H9 (cell line): ENCODE data around the gene MLPH. TPM values are rescaled to one million over a fixed set of nuclear protein-coding genes. Genes with fewer than 3 reads are reported as not detected.

Source experiments
- DNase-seq: peaks from one replicate; pipeline ENCODE4 v3.0.0-alpha.2; 2017
- H2AFZ ChIP-seq: one replicate; pipeline ENCODE4 v1.6.1; 2013; ENCODE audit warnings: mild to moderate bottlenecking, low read length, control low read depth, moderate library complexity
- H2AK5ac ChIP-seq: 2 replicates; pipeline ENCODE4 v1.6.1; 2013; ENCODE audit warnings: low read length, control low read depth, mixed read lengths; ENCODE audit not compliant: insufficient read length
- H2BK120ac ChIP-seq: one replicate; pipeline ENCODE4 v1.6.1; 2013; ENCODE audit warnings: low read depth, mild to moderate bottlenecking, low read length, control low read depth, inconsistent platforms; ENCODE audit not compliant: poor library complexity, severe bottlenecking
- H2BK12ac ChIP-seq: 2 replicates; pipeline ENCODE4 v1.6.1; 2013; ENCODE audit warnings: low read length, control low read depth, mixed read lengths, low read depth; ENCODE audit not compliant: insufficient read length
- H2BK15ac ChIP-seq: 2 replicates; pipeline ENCODE4 v1.6.1; 2013; ENCODE audit warnings: low read depth, low read length, control low read depth
- H2BK20ac ChIP-seq: one replicate; pipeline ENCODE4 v1.6.1; 2013; ENCODE audit warnings: low read depth, mild to moderate bottlenecking, low read length, control low read depth, inconsistent platforms; ENCODE audit not compliant: poor library complexity, severe bottlenecking
- H2BK5ac ChIP-seq: 2 replicates; pipeline ENCODE4 v1.6.1; 2013; ENCODE audit warnings: low read length, control low read depth, mixed read lengths; ENCODE audit not compliant: insufficient read length
- H3K14ac ChIP-seq: 2 replicates; pipeline ENCODE4 v1.6.1; 2013; ENCODE audit warnings: low read length, control low read depth; ENCODE audit not compliant: insufficient read depth
- H3K18ac ChIP-seq: 2 replicates; pipeline ENCODE4 v1.6.1; 2013; ENCODE audit warnings: low read depth, mild to moderate bottlenecking, mixed read lengths, low read length, control low read depth; ENCODE audit not compliant: insufficient read length
- H3K23ac ChIP-seq: 2 replicates; pipeline ENCODE4 v1.6.1; 2013; ENCODE audit warnings: low read length, control low read depth, mixed read lengths, low read depth; ENCODE audit not compliant: insufficient read length
- H3K23me2 ChIP-seq: 2 replicates; pipeline ENCODE4 v1.6.1; 2013; ENCODE audit warnings: low read depth, mild to moderate bottlenecking, mixed read lengths, low read length, control low read depth; ENCODE audit not compliant: insufficient read length, poor library complexity, severe bottlenecking
- H3K27ac ChIP-seq: 2 replicates; pipeline ENCODE4 v1.5.1; 2013; ENCODE audit warnings: low read length, control low read depth, mixed read lengths, low read depth; ENCODE audit not compliant: insufficient read length
- H3K27me3 ChIP-seq: 2 replicates; pipeline ENCODE4 v1.6.1; 2013; ENCODE audit warnings: low read length, control low read depth, inconsistent platforms; ENCODE audit not compliant: insufficient read depth
- H3K4ac ChIP-seq: 2 replicates; pipeline ENCODE4 v1.6.1; 2013; ENCODE audit warnings: low read depth, mild to moderate bottlenecking, control low read depth, inconsistent platforms, low read length, moderate library complexity
- H3K4me1 ChIP-seq: 2 replicates; pipeline ENCODE4 v1.6.1; 2013; ENCODE audit warnings: low read length, control low read depth, inconsistent platforms; ENCODE audit not compliant: insufficient read depth
- H3K4me2 ChIP-seq: 2 replicates; pipeline ENCODE4 v1.6.1; 2013; ENCODE audit warnings: low read length, control low read depth, mixed read lengths; ENCODE audit not compliant: insufficient read length, insufficient read depth
- H3K56ac ChIP-seq: 2 replicates; pipeline ENCODE4 v1.6.1; 2013; ENCODE audit warnings: low read depth, mild to moderate bottlenecking, mixed read lengths, low read length, control low read depth; ENCODE audit not compliant: insufficient read length
- H3K79me1 ChIP-seq: 2 replicates; pipeline ENCODE4 v1.6.1; 2013; ENCODE audit warnings: low read depth, mild to moderate bottlenecking, moderate library complexity, low read length, control low read depth, inconsistent platforms; ENCODE audit not compliant: insufficient read depth, poor library complexity, severe bottlenecking
- H3K79me2 ChIP-seq: 2 replicates; pipeline ENCODE4 v1.6.1; 2013; ENCODE audit warnings: low read length, control low read depth, inconsistent platforms; ENCODE audit not compliant: insufficient read depth
- H3K9ac ChIP-seq: 2 replicates; pipeline ENCODE4 v1.6.1; 2013; ENCODE audit warnings: low read length, control low read depth, mixed read lengths; ENCODE audit not compliant: insufficient read length; ENCODE audit errors: extremely low read depth
- H3K9me3 ChIP-seq: one replicate; pipeline ENCODE4 v1.6.1; 2013; ENCODE audit warnings: low read depth, low read length, inconsistent platforms; ENCODE audit not compliant: control insufficient read depth
- H3T11ph ChIP-seq: one replicate; pipeline ENCODE4 v1.6.1; 2013; ENCODE audit warnings: mild to moderate bottlenecking, low read length, control low read depth, inconsistent platforms
- H4K20me1 ChIP-seq: one replicate; pipeline ENCODE4 v1.6.1; 2013; ENCODE audit not compliant: control insufficient read depth, insufficient read length, insufficient read depth
- H4K5ac ChIP-seq: 2 replicates; pipeline ENCODE4 v1.6.1; 2013; ENCODE audit warnings: low read depth, mild to moderate bottlenecking, mixed read lengths, low read length, control low read depth; ENCODE audit not compliant: insufficient read length
- H4K8ac ChIP-seq: replicated peaks from 2 replicates; pipeline ENCODE4 v1.6.1; 2013; ENCODE audit warnings: low read length, control low read depth, mixed read lengths, low read depth; ENCODE audit not compliant: insufficient read length
- H4K91ac ChIP-seq: 2 replicates; pipeline ENCODE4 v1.6.1; 2013; ENCODE audit warnings: low read depth, mild to moderate bottlenecking, moderate library complexity, mixed read lengths, low read length, control low read depth; ENCODE audit not compliant: insufficient read length
- H3K27ac Mint-ChIP-seq, 3 experiments: 2 replicates in 2 of 3; 3 replicates in 1 of 3; pipeline ENCODE4 v1.8.0; 2020 to 2021; ENCODE audit warnings: mixed read lengths in 3 of 3, mild to moderate bottlenecking in 1 of 3, moderate library complexity in 1 of 3
- H3K27me3 Mint-ChIP-seq: 2 replicates; pipeline ENCODE4 v1.8.0; 2021; ENCODE audit warnings: low read depth, mild to moderate bottlenecking, moderate library complexity, mixed read lengths
- H3K36me3 Mint-ChIP-seq, 3 experiments: 2 replicates in 2 of 3; 3 replicates in 1 of 3; pipeline ENCODE4 v1.8.0; 2020 to 2021; ENCODE audit warnings: low read depth in 3 of 3, mixed read lengths in 3 of 3; ENCODE audit not compliant: insufficient read depth in 1 of 3
- H3K4me1 Mint-ChIP-seq, 2 experiments: 2 replicates each; pipeline ENCODE4 v1.8.0; 2020; ENCODE audit warnings: mixed read lengths in 2 of 2
- H3K4me3 Mint-ChIP-seq, 2 experiments: 2 replicates in 1 of 2; 3 replicates in 1 of 2; pipeline ENCODE4 v1.8.0; 2020 to 2021; ENCODE audit warnings: mild to moderate bottlenecking in 2 of 2, mixed read lengths in 2 of 2, moderate library complexity in 1 of 2
- H3K9me3 Mint-ChIP-seq, 2 experiments: 2 replicates in 1 of 2; 3 replicates in 1 of 2; pipeline ENCODE4 v1.8.0; 2020; ENCODE audit warnings: mild to moderate bottlenecking in 2 of 2, mixed read lengths in 2 of 2, moderate library complexity in 1 of 2
- WGBS: extraction: QIAGEN DNeasy Blood & Tissue Kit; methylation state at CpG from one replicate; pipeline ENCODE4 v1.1.7; 2013; ENCODE audit warnings: missing lambda C conversion rate, low lambda C conversion rate, mixed read lengths; ENCODE audit not compliant: insufficient read length; ENCODE audit errors: extremely low coverage; 5-methylcytosine and 5-hydroxymethylcytosine counted together
- total RNA-seq: library from RNA; stranded (reverse); gene quantifications from 2 replicates; pipeline ENCODE4 v1.2.1, GENCODE V29; 2021
- TF ChIP-seq, protein P1 (sequence below): fragments of 200-600 bp; sonication (generic); conservative IDR thresholded peaks from 3 replicates; pipeline ENCODE4 v1.8.0; 2021; ENCODE audit warnings: antibody characterized with exemption, mild to moderate bottlenecking

Gene MLPH
- total RNA-seq, 1 experiment from 2014 or later, result 3.4 TPM

DNA sequence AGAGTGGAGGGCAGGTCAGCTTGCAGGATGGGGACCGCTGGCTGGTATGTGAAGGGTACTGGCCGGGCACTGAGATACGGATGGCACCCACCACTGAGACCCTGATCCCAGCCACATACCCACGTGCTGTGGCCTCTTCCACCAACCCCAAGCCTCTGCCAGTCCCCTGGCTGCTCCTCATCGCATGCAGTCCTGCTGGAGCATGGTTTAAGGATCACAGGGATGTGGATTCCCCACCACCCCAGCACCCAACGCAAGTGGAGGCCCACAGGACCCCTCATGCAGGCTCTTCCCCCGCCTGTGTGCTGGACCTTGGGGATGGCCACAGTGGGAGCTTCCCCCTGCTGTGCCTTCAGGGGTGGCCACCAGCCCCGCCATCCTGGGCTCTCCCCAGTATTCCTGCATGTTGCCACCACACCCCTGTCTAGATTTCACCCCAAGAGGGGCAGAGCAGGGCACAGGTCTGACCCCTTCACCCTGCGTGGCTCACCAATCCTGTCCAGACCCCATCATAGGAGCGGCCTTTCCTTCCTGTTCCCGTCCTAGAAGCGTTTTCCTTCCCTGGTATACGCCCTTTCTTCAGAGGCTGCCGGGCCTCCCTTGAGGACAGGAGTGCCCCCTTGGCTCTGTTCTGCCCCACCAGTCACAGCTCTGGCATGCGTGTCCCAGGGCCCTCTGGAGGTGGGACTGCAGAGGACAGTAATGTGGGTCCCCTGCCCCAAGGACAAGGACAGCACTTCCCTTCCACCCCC is 18.3 kb downstream of the MLPH start:
- Histone ChIP-seq H2BK15ac (no peak overlapping the region; the same call in 1 of the 2 replicates), H4K5ac (no peak overlapping the region), H3K4me1 (peaks cover 4% of the 10 kb centered on the region; the same call in 1 of the 2 replicates), H3K18ac (no peak overlapping the region), H3K23ac (no peak overlapping the region), H4K8ac (no peak overlapping the region), H3K27ac (no peak overlapping the region), H2BK5ac (no peak overlapping the region), H2BK20ac (no peak overlapping the region), H3K4me2 (no peak overlapping the region), H3K79me2 (no peaks in the 10 kb centered on the region), H2BK120ac (no peak overlapping the region), H3K27me3 (no peaks in the 10 kb centered on the region), H4K20me1 (no peaks in the 10 kb centered on the region), H4K91ac (no peak overlapping the region), H3K14ac (peak overlapping the region; percentile 53; the same call in 1 of the 2 replicates), H3K79me1 (no peaks in the 10 kb centered on the region), H3K56ac (no peak overlapping the region), H3K9ac (no peak overlapping the region), H3K23me2 (no peaks in the 10 kb centered on the region), H3T11ph (no peak overlapping the region), H3K4ac (no peak overlapping the region), H3K9me3 (no peaks in the 10 kb centered on the region), H2AFZ (no peak overlapping the region), H2AK5ac (no peak overlapping the region), H2BK12ac (no peak overlapping the region)
- TF ChIP-seq, protein P1, sequence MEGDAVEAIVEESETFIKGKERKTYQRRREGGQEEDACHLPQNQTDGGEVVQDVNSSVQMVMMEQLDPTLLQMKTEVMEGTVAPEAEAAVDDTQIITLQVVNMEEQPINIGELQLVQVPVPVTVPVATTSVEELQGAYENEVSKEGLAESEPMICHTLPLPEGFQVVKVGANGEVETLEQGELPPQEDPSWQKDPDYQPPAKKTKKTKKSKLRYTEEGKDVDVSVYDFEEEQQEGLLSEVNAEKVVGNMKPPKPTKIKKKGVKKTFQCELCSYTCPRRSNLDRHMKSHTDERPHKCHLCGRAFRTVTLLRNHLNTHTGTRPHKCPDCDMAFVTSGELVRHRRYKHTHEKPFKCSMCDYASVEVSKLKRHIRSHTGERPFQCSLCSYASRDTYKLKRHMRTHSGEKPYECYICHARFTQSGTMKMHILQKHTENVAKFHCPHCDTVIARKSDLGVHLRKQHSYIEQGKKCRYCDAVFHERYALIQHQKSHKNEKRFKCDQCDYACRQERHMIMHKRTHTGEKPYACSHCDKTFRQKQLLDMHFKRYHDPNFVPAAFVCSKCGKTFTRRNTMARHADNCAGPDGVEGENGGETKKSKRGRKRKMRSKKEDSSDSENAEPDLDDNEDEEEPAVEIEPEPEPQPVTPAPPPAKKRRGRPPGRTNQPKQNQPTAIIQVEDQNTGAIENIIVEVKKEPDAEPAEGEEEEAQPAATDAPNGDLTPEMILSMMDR, result no peak
- H3K27me3 Mint-ChIP-seq, result peaks cover 6% of the 10 kb centered on the region; the same call in 1 of the 2 replicates
- WGBS, result no CpG with 5 or more reads among the region's 15 CpGs
- peaks cover 2 to 8% of the 10 kb centered on the region in 2 experiments; a peak in 2 of 4 replicates for H3K4me1 Mint-ChIP-seq
- DNase-seq, result no peak
- peaks cover 0 to 6% (median 0%) of the 10 kb centered on the region in 3 experiments; a peak in 3 of 7 replicates for H3K36me3 Mint-ChIP-seq
- H3K27ac Mint-ChIP-seq, result peak overlapping the region in 1 of 3 experiments; percentile 85; a peak in 1 of 7 replicates
- H3K9me3 Mint-ChIP-seq, result peaks cover 6 to 11% of the 10 kb centered on the region in 2 experiments; a peak in 4 of 5 replicates
- no peak overlapping the region for H3K4me3 Mint-ChIP-seq
